NB4 (cell line): ENCODE measurements around the gene PIPOX.

Experiments used
- CTCF ChIP-seq: IDR thresholded peaks from one replicate; pipeline ENCODE4 v1.5.1; 2012; ENCODE audit warnings: low read depth, low read length
- MYC ChIP-seq: IDR thresholded peaks from 2 replicates; pipeline ENCODE4 v1.6.1; 2011; ENCODE audit warnings: low read depth, low read length

GRCh38 chr17:29096094-29096493 lies 53.2 kb downstream of the PIPOX start:
- no peak for TF ChIP-seq CTCF
- no peak for TF ChIP-seq MYC
